Ramos (cell line): ENCODE data around the gene RUFY4.

Experiments
- in situ Hi-C: fragments of 300-500 bp; cut with MboI; formaldehyde crosslinking; loops from one replicate; pipeline ENCODE4 v1.14.3; 2022; ENCODE audit warnings: low sequenced_read_pairs; ENCODE audit not compliant: unreplicated experiment

Gene RUFY4

GRCh38 chr2:218059289-218059688 lies 9.8 kb upstream of the RUFY4 start:
- in situ Hi-C loops, result no loop called here

- in situ Hi-C loops, result no loop called here
Measured at GRCh38 chr2:218060118-218060517, 8.9 kb upstream of the RUFY4 start.

GRCh38 chr2:218060950-218061660 lies 7.9 kb upstream of the RUFY4 start:
- in situ Hi-C loops, result no loop called here

GRCh38 chr2:218063486-218063885 lies 5.6 kb upstream of the RUFY4 start:
- in situ Hi-C loops, result no loop called here

- in situ Hi-C loops, result no loop called here
Measured at GRCh38 chr2:218063896-218064295, 5.2 kb upstream of the RUFY4 start.

GRCh38 chr2:218065239-218066006 lies 3.6 kb upstream of the RUFY4 start:
- in situ Hi-C loops, result no loop called here

- in situ Hi-C loops, result no loop called here
Measured at GRCh38 chr2:218066926-218067515, 2.0 kb upstream of the RUFY4 start.

- in situ Hi-C loops, result no loop called here
Measured at GRCh38 chr2:218067523-218067922, 1.5 kb upstream of the RUFY4 start.

GRCh38 chr2:218069606-218070300 lies 700 bp downstream of the RUFY4 start:
- in situ Hi-C loops, result no loop called here

GRCh38 chr2:218070587-218070986 lies 1.5 kb downstream of the RUFY4 start:
- in situ Hi-C loops, result no loop called here

GRCh38 chr2:218071218-218071937 lies 2.3 kb downstream of the RUFY4 start:
- in situ Hi-C loops, result no loop called here

GRCh38 chr2:218072002-218072401 lies 2.9 kb downstream of the RUFY4 start:
- in situ Hi-C loops, result no loop called here

- in situ Hi-C loops, result no loop called here
Measured at GRCh38 chr2:218072478-218073024, 3.5 kb downstream of the RUFY4 start.

GRCh38 chr2:218073185-218073584 lies 4.1 kb downstream of the RUFY4 start:
- in situ Hi-C loops, result no loop called here

GRCh38 chr2:218074031-218074430 lies 5.0 kb downstream of the RUFY4 start:
- in situ Hi-C loops, result no loop called here

GRCh38 chr2:218075975-218076811 lies 7.1 kb downstream of the RUFY4 start:
- in situ Hi-C loops, result no loop called here

GRCh38 chr2:218077464-218078216 lies 8.6 kb downstream of the RUFY4 start:
- in situ Hi-C loops, result no loop called here
